Fibroblast of lung (primary cell): ENCODE data around the gene TPST2. TPM values are rescaled to one million over a fixed set of nuclear protein-coding genes. Genes with fewer than 3 reads are reported as not detected.

Experiments
- DNase-seq, 2 donors: peaks; one replicate each; pipeline versions ENCODE4 v3.0.0 to v3.0.0-alpha.2; 2010; ENCODE audit warnings: low read depth in 2 of 2
- H2AFZ ChIP-seq: 2 replicates; pipeline ENCODE4 v1.5.1; 2012; ENCODE audit warnings: low read length, control low read depth, inconsistent platforms
- H3K27ac ChIP-seq: 2 replicates; pipeline ENCODE4 v1.5.1; 2011; ENCODE audit warnings: low read length, control low read depth; ENCODE audit not compliant: insufficient read depth
- H3K27me3 ChIP-seq: 2 replicates; pipeline ENCODE4 v1.5.1; 2011; ENCODE audit warnings: mild to moderate bottlenecking, low read length; ENCODE audit not compliant: control insufficient read depth, insufficient read depth
- H3K36me3 ChIP-seq: 2 replicates; pipeline ENCODE4 v1.5.1; 2011; ENCODE audit warnings: low read length; ENCODE audit not compliant: control insufficient read depth, insufficient read depth
- H3K4me1 ChIP-seq: 2 replicates; pipeline ENCODE4 v1.5.1; 2011; ENCODE audit warnings: low read length; ENCODE audit not compliant: control insufficient read depth, insufficient read depth; ENCODE audit errors: extremely low read depth
- H3K4me2 ChIP-seq: 2 replicates; pipeline ENCODE4 v1.5.1; 2011; ENCODE audit warnings: low read length, control low read depth; ENCODE audit not compliant: insufficient read depth; ENCODE audit errors: extremely low read depth
- H3K4me3 ChIP-seq, 4 experiments: fragments of 200-600 bp in 1 of 4; sonication (generic) in 1 of 4; replicated peaks in 1 of 4; 2 replicates each; pipeline ENCODE4 v1.5.1; 2011 to 2016; ENCODE audit warnings: low read length in 4 of 4, low read depth in 3 of 4, mild to moderate bottlenecking in 3 of 4, control low read depth in 2 of 4, inconsistent platforms in 1 of 4, mixed read lengths in 1 of 4; ENCODE audit not compliant: insufficient read depth in 1 of 4; ENCODE audit errors: control extremely low read depth in 1 of 4
- H3K79me2 ChIP-seq: 2 replicates; pipeline ENCODE4 v1.5.1; 2012; ENCODE audit warnings: mild to moderate bottlenecking, low read length, inconsistent platforms; ENCODE audit not compliant: control insufficient read depth, insufficient read depth
- H3K9ac ChIP-seq: 2 replicates; pipeline ENCODE4 v1.5.1; 2011; ENCODE audit warnings: mild to moderate bottlenecking, low read length, control low read depth; ENCODE audit not compliant: insufficient read depth
- H3K9me3 ChIP-seq: 2 replicates; pipeline ENCODE4 v1.5.1; 2012; ENCODE audit warnings: low read depth, low read length; ENCODE audit not compliant: control insufficient read depth, insufficient read depth
- H4K20me1 ChIP-seq: 2 replicates; pipeline ENCODE4 v1.5.1; 2011; ENCODE audit warnings: low read length; ENCODE audit not compliant: control insufficient read depth, insufficient read depth; ENCODE audit errors: extremely low read depth
- CTCF ChIP-seq, 2 donors: IDR thresholded peaks in 1 of 2; conservative IDR thresholded peaks in 1 of 2; 1 replicate in 1 of 2; 2 replicates in 1 of 2; pipeline ENCODE4 v1.5.1; 2011 to 2012; ENCODE audit warnings: low read length in 2 of 2, control low read depth in 1 of 2, inconsistent platforms in 1 of 2, low read depth in 1 of 2, mild to moderate bottlenecking in 1 of 2
- EZH2 ChIP-seq: IDR thresholded peaks from 2 replicates; pipeline ENCODE4 v1.5.1; 2012; ENCODE audit warnings: low read length, control low read depth, mild to moderate bottlenecking; ENCODE audit errors: missing control alignments
- polyA plus RNA-seq, 2 donors: library from polyadenylated mRNA; depleted of rRNA in 1 of 2; stranded (reverse) in 1 of 2; unstranded in 1 of 2; fragments of >200 nt; gene quantifications; 2 replicates each; pipeline ENCODE4 v1.2.1, GENCODE V29; 2011 to 2012; ENCODE audit warnings: missing spikeins in 1 of 2
- total RNA-seq: library from RNA; depleted of rRNA; stranded (reverse); fragments of >200 nt; gene quantifications from 2 replicates; pipeline ENCODE4 v1.2.1, GENCODE V29; 2014

Gene TPST2
- total and polyA plus RNA-seq, 2 donors (not counting 1 experiment from before 2014, with no cell fraction given) = 32.5 to 35.0 TPM

- peak overlapping the region; percentile 74 to 96 (median 85) for H3K4me3 ChIP-seq
- peak overlapping the region; percentile 93 for H3K27ac ChIP-seq
- H3K9ac ChIP-seq = peak overlapping the region; percentile 95
- peak overlapping the region; percentile 86 for H2AFZ ChIP-seq
- H3K36me3 ChIP-seq = peaks cover 3% of the 10 kb centered on the region
- no peaks in the 10 kb centered on the region for H4K20me1 ChIP-seq
- no peak for TF ChIP-seq EZH2
- TF ChIP-seq CTCF (conservative IDR thresholded peaks at IDR 0.05 in 1 of 2, IDR thresholded peaks at IDR 0.05 in 1 of 2; ENCODE audit: low read depth in 1 of 2, low read length in 2 of 2) = no peak
- DNase-seq = peak in 1 of 2 donors; percentile 2
- no peaks in the 10 kb centered on the region for H3K9me3 ChIP-seq
- H3K79me2 ChIP-seq = peaks cover 15% of the 10 kb centered on the region
- H3K27me3 ChIP-seq = no peaks in the 10 kb centered on the region
- peaks cover 9% of the 10 kb centered on the region for H3K4me1 ChIP-seq
- H3K4me2 ChIP-seq = peak overlapping the region; percentile 84
These were observed 106.9 kb downstream of the TPST2 start for GRCh38 chr22:26483043-26483438.

GRCh38 chr22:26482161-26482560 lies 107.8 kb downstream of the TPST2 start:
- Histone ChIP-seq H3K4me2 (no peak overlapping the region), H3K9me3 (no peaks in the 10 kb centered on the region), H3K79me2 (peaks cover 15% of the 10 kb centered on the region), H3K4me3 (peak overlapping the region in 1 of 4 experiments; percentile 93), H2AFZ (no peak overlapping the region), H3K27me3 (no peaks in the 10 kb centered on the region), H3K36me3 (peaks cover 3% of the 10 kb centered on the region), H3K9ac (no peak overlapping the region), H3K4me1 (peaks cover 9% of the 10 kb centered on the region), H4K20me1 (no peaks in the 10 kb centered on the region), H3K27ac (no peak overlapping the region)
- no peak for DNase-seq
- TF ChIP-seq EZH2 = no peak
- no peak for TF ChIP-seq CTCF (conservative IDR thresholded peaks at IDR 0.05 in 1 of 2, IDR thresholded peaks at IDR 0.05 in 1 of 2; ENCODE audit: low read depth in 1 of 2, low read length in 2 of 2)

GRCh38 chr22:26481694-26482093 lies 108.2 kb downstream of the TPST2 start:
- peaks cover 15% of the 10 kb centered on the region for H3K79me2 ChIP-seq
- no peak overlapping the region for H3K9ac ChIP-seq
- no peak overlapping the region for H3K4me2 ChIP-seq
- no peak overlapping the region for H2AFZ ChIP-seq
- no peak for DNase-seq
- H3K9me3 ChIP-seq = no peaks in the 10 kb centered on the region
- H3K4me3 ChIP-seq = no peak overlapping the region
- H3K27ac ChIP-seq = no peak overlapping the region
- TF ChIP-seq CTCF (conservative IDR thresholded peaks at IDR 0.05 in 1 of 2, IDR thresholded peaks at IDR 0.05 in 1 of 2; ENCODE audit: low read depth in 1 of 2, low read length in 2 of 2) (no peak), EZH2 (no peak)
- H3K4me1 ChIP-seq = peaks cover 9% of the 10 kb centered on the region
- H3K36me3 ChIP-seq = peaks cover 3% of the 10 kb centered on the region
- no peaks in the 10 kb centered on the region for H3K27me3 ChIP-seq
- no peaks in the 10 kb centered on the region for H4K20me1 ChIP-seq
